WTC11 (cell line): ENCODE results near the gene CRNKL1. TPM values are rescaled to one million over a fixed set of nuclear protein-coding genes. Genes with fewer than 3 reads are reported as not detected.

ENCODE experiments used
- ATAC-seq: fragments of 200-7000 bp; cut with Tn5 transposase; 2 replicates; pipeline ENCODE4 v1.10.0; 2021; ENCODE audit warnings: mild to moderate bottlenecking, moderate library complexity
- CTCF ChIA-PET: fragments of 300-600 bp; sonication (Branson Sonifier 250); formaldehyde crosslinking; loops from one replicate; lab custom pipeline; 2021; ENCODE audit warnings: antibody characterized with exemption; lab: Charles Lee
- POLR2A ChIA-PET: fragments of 350-600 bp; sonication (Branson Sonifier 250); formaldehyde crosslinking; loops from one replicate; lab custom pipeline; 2021; ENCODE audit warnings: antibody characterized with exemption; lab: Charles Lee
- DNase-seq: peaks from one replicate; pipeline ENCODE4 v3.0.0; 2021; ENCODE audit warnings: low spot score
- H3K27ac Mint-ChIP-seq: 2 replicates; pipeline ENCODE4 v1.8.0; 2021; ENCODE audit warnings: mixed read lengths
- H3K27me3 Mint-ChIP-seq: 2 replicates; pipeline ENCODE4 v1.8.0; 2021; ENCODE audit warnings: low read depth, mild to moderate bottlenecking, moderate library complexity, mixed read lengths
- H3K36me3 Mint-ChIP-seq: 2 replicates; pipeline ENCODE4 v1.8.0; 2021; ENCODE audit warnings: mixed read lengths
- H3K4me1 Mint-ChIP-seq: 2 replicates; pipeline ENCODE4 v1.8.0; 2022; ENCODE audit warnings: mixed read lengths
- H3K4me3 Mint-ChIP-seq: 2 replicates; pipeline ENCODE4 v1.8.0; 2021; ENCODE audit warnings: mild to moderate bottlenecking, moderate library complexity, mixed read lengths
- H3K9me3 Mint-ChIP-seq: 2 replicates; pipeline ENCODE4 v1.8.0; 2021; ENCODE audit warnings: mixed read lengths
- CREM ChIP-seq: sonication (generic); formaldehyde crosslinking; IDR thresholded peaks from 2 replicates; pipeline ENCODE4 v1.8.1; 2022; ENCODE audit warnings: mild to moderate bottlenecking, missing genetic modification reagents, moderate library complexity
- GTF2I ChIP-seq: fragments of 250-450 bp; sonication (Bioruptor Pico); conservative IDR thresholded peaks from 2 replicates; pipeline ENCODE4 v1.4.0; 2021; ENCODE audit warnings: mild to moderate bottlenecking
- JUN ChIP-seq: sonication (generic); formaldehyde crosslinking; IDR thresholded peaks from 2 replicates; pipeline ENCODE4 v1.8.0; 2023; ENCODE audit warnings: mild to moderate bottlenecking, missing genetic modification reagents
- PRRX2 ChIP-seq: fragments of 250-450 bp; sonication (Bioruptor Pico); IDR thresholded peaks from 2 replicates; pipeline ENCODE4 v1.8.0; 2021; ENCODE audit warnings: mild to moderate bottlenecking
- SMAD3 ChIP-seq: sonication (generic); formaldehyde crosslinking; IDR thresholded peaks from 2 replicates; pipeline ENCODE4 v1.8.0; 2022; ENCODE audit warnings: missing genetic modification reagents, mild to moderate bottlenecking, borderline replicate concordance
- TEAD1 ChIP-seq: sonication (generic); formaldehyde crosslinking; IDR thresholded peaks from 2 replicates; pipeline ENCODE4 v1.8.0; 2022; ENCODE audit warnings: mild to moderate bottlenecking, missing genetic modification reagents
- ZNF263 ChIP-seq: sonication (generic); formaldehyde crosslinking; IDR thresholded peaks from 2 replicates; pipeline ENCODE4 v1.8.1; 2022; ENCODE audit warnings: low read depth, mild to moderate bottlenecking, moderate library complexity, missing genetic modification reagents
- ZNF317 ChIP-seq: sonication (generic); formaldehyde crosslinking; IDR thresholded peaks from 2 replicates; pipeline ENCODE4 v1.8.1; 2023; ENCODE audit warnings: low read depth, mild to moderate bottlenecking, moderate library complexity, missing genetic modification reagents, borderline replicate concordance
- total RNA-seq: library from RNA; stranded (reverse); gene quantifications from 3 replicates; pipeline ENCODE4 v1.2.3, GENCODE V29; 2021
- TF ChIP-seq, protein P1 (sequence below): fragments of 250-450 bp; sonication (Bioruptor Pico); IDR thresholded peaks from 2 replicates; pipeline ENCODE4 v1.8.0; 2021; ENCODE audit warnings: mild to moderate bottlenecking
- TF ChIP-seq, protein P2 (sequence below): sonication (generic); formaldehyde crosslinking; IDR thresholded peaks from 2 replicates; pipeline ENCODE4 v1.8.0; 2023; ENCODE audit warnings: missing genetic modification reagents
- TF ChIP-seq, protein P3 (sequence below): sonication (generic); formaldehyde crosslinking; IDR thresholded peaks from 2 replicates; pipeline ENCODE4 v1.8.1; 2022; ENCODE audit warnings: mild to moderate bottlenecking, moderate library complexity, missing genetic modification reagents
- TF ChIP-seq, protein P4 (sequence below): sonication (generic); formaldehyde crosslinking; conservative IDR thresholded peaks from 2 replicates; pipeline ENCODE4 v1.8.1; 2022; ENCODE audit warnings: mild to moderate bottlenecking, missing genetic modification reagents
- TF ChIP-seq, protein P5 (sequence below): sonication (generic); formaldehyde crosslinking; IDR thresholded peaks from 2 replicates; pipeline ENCODE4 v1.8.1; 2022; ENCODE audit warnings: mild to moderate bottlenecking, missing genetic modification reagents, moderate library complexity, borderline replicate concordance
- TF ChIP-seq, protein P6 (sequence below): sonication (generic); formaldehyde crosslinking; IDR thresholded peaks from 2 replicates; pipeline ENCODE4 v1.8.1; 2023; ENCODE audit warnings: mild to moderate bottlenecking, missing genetic modification reagents, moderate library complexity
- TF ChIP-seq, protein P7 (sequence below): sonication (generic); formaldehyde crosslinking; IDR thresholded peaks from 2 replicates; pipeline ENCODE4 v1.8.0; 2022; ENCODE audit warnings: mild to moderate bottlenecking, missing genetic modification reagents
- TF ChIP-seq, protein P8 (sequence below): fragments of 250-450 bp; sonication (Bioruptor Pico); IDR thresholded peaks from 2 replicates; pipeline ENCODE4 v1.9.0; 2021; ENCODE audit warnings: moderate library complexity, mild to moderate bottlenecking, inconsistent platforms, borderline replicate concordance
- TF ChIP-seq, protein P9 (sequence below): sonication (generic); formaldehyde crosslinking; IDR thresholded peaks from 2 replicates; pipeline ENCODE4 v1.8.1; 2023; ENCODE audit warnings: mild to moderate bottlenecking, missing genetic modification reagents, moderate library complexity

Gene CRNKL1
- total RNA-seq, 1 experiment from 2014 or later = 22.2 TPM

DNA sequence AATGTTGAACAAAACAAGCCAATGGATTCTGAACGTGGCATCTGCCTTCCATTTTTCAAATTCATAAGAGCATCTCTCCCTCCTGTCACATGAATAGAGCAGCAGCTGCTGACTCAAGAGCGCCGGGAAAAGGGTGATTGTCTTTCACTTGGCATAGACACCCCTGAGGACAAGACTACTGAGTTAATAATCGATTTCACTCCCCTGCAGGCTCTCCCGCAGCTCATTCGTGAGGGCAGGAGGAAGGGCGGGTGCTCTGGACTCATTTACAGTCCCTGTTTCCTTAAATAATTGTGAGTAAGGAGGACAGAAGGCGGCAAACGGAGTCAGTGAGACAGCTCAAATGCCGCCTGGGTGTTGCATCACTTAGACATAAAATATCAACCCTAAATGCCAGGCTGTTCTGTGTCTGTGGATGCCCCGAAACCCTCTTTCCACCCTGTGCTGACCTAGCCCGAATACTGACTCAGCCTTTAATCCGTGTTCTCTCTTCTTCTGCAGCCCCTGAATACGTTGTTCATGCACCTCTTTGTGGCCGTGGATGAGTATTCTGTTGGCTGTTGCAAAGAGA, 21.6 kb upstream of the CRNKL1 start:
- CTCF ChIA-PET = interaction anchor here (0.9 kb wide), 1 partner anchor 520 kb away, joined by 3 read pairs; no protein-coding TSS in a partner anchor
- Mint-ChIP-seq H3K27me3 (no peaks in the 10 kb centered on the region), H3K36me3 (no peaks in the 10 kb centered on the region), H3K4me3 (no peak overlapping the region), H3K4me1 (peaks cover 20% of the 10 kb centered on the region), H3K27ac (no peak overlapping the region), H3K9me3 (no peaks in the 10 kb centered on the region)
- POLR2A ChIA-PET = no interaction called here
- DNase-seq = no peak
- TF ChIP-seq ZNF263 (CRISPR knock-in tag) = no peak
- TF ChIP-seq, protein P1, sequence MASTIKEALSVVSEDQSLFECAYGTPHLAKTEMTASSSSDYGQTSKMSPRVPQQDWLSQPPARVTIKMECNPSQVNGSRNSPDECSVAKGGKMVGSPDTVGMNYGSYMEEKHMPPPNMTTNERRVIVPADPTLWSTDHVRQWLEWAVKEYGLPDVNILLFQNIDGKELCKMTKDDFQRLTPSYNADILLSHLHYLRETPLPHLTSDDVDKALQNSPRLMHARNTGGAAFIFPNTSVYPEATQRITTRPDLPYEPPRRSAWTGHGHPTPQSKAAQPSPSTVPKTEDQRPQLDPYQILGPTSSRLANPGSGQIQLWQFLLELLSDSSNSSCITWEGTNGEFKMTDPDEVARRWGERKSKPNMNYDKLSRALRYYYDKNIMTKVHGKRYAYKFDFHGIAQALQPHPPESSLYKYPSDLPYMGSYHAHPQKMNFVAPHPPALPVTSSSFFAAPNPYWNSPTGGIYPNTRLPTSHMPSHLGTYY (CRISPR knock-in tag) = no peak
- ATAC-seq = no peak

DNA sequence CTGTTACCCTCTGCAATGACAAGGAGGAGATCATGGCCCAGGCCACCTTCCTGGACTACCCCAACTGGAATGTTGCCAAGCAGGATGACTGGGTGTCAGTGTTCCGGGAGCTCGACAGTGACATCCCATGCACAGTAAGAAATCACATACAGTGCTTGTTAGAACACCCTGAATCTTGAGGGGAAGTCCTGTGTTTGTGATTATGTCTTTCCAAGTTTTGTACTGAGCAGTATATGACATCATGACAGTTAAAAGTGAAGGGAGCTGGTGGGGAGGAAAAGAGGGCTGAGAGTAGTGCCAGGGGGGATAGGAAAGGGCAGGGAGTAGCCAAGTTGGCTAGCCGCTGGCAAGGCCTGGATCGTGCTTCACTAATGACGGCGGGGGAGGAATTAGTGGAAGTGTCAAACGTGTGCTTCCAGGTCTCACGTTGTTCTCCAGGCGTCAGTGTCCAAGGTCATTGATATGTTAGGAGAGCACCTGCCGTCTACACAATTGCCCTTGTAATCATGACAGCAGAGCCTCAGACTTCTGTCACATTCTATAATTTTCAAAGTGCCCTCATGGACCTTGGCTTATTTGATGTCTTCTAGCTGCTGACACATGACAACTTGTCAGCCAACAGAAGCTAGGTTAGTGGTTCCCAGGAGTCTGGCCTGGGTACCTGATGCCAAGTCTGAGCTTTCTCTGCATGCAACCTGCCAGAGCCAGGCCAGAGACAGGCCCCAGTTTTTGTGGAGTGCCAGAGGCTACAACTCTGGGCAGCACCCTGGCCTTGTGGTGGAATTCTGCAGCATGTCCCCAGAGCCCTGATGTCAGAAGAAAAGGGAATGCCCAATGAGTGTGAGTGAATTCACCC, 18.8 kb upstream of the CRNKL1 start:
- Mint-ChIP-seq H3K4me1 (no peaks in the 10 kb centered on the region), H3K4me3 (no peak overlapping the region), H3K27ac (no peak overlapping the region), H3K9me3 (no peaks in the 10 kb centered on the region), H3K36me3 (no peaks in the 10 kb centered on the region)
- DNase-seq = no peak
- CTCF ChIA-PET = no interaction called here
- TF ChIP-seq, protein P2, sequence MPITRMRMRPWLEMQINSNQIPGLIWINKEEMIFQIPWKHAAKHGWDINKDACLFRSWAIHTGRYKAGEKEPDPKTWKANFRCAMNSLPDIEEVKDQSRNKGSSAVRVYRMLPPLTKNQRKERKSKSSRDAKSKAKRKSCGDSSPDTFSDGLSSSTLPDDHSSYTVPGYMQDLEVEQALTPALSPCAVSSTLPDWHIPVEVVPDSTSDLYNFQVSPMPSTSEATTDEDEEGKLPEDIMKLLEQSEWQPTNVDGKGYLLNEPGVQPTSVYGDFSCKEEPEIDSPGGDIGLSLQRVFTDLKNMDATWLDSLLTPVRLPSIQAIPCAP (CRISPR knock-in tag) = no peak
- TF ChIP-seq, protein P3, sequence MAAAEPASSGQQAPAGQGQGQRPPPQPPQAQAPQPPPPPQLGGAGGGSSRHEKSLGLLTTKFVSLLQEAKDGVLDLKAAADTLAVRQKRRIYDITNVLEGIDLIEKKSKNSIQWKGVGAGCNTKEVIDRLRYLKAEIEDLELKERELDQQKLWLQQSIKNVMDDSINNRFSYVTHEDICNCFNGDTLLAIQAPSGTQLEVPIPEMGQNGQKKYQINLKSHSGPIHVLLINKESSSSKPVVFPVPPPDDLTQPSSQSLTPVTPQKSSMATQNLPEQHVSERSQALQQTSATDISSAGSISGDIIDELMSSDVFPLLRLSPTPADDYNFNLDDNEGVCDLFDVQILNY (CRISPR knock-in tag) = no peak
- TF ChIP-seq, protein P4, sequence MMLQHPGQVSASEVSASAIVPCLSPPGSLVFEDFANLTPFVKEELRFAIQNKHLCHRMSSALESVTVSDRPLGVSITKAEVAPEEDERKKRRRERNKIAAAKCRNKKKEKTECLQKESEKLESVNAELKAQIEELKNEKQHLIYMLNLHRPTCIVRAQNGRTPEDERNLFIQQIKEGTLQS (CRISPR knock-in tag) = no peak
- TF ChIP-seq PRRX2 = no peak
- TF ChIP-seq, protein P5, sequence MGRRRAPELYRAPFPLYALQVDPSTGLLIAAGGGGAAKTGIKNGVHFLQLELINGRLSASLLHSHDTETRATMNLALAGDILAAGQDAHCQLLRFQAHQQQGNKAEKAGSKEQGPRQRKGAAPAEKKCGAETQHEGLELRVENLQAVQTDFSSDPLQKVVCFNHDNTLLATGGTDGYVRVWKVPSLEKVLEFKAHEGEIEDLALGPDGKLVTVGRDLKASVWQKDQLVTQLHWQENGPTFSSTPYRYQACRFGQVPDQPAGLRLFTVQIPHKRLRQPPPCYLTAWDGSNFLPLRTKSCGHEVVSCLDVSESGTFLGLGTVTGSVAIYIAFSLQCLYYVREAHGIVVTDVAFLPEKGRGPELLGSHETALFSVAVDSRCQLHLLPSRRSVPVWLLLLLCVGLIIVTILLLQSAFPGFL (CRISPR knock-in tag) = no peak
- TF ChIP-seq TEAD1 (CRISPR knock-in tag) = no peak
- TF ChIP-seq, protein P6, sequence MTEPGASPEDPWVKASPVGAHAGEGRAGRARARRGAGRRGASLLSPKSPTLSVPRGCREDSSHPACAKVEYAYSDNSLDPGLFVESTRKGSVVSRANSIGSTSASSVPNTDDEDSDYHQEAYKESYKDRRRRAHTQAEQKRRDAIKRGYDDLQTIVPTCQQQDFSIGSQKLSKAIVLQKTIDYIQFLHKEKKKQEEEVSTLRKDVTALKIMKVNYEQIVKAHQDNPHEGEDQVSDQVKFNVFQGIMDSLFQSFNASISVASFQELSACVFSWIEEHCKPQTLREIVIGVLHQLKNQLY (CRISPR knock-in tag) = no peak
- TF ChIP-seq ZNF317 (CRISPR knock-in tag) = no peak
- TF ChIP-seq SMAD3 (CRISPR knock-in tag) = no peak
- TF ChIP-seq JUN (CRISPR knock-in tag) = no peak
- TF ChIP-seq CREM = no peak
- TF ChIP-seq GTF2I (CRISPR knock-in tag) = no peak
- TF ChIP-seq, all 79 proteins: peak for 0
- POLR2A ChIA-PET = interaction anchor here (0.6 kb wide), 1 partner anchor 701 kb away, joined by 3 read pairs; no protein-coding TSS in a partner anchor
- H3K27me3 Mint-ChIP-seq = no peaks in the 10 kb centered on the region
- no peak for ATAC-seq

DNA sequence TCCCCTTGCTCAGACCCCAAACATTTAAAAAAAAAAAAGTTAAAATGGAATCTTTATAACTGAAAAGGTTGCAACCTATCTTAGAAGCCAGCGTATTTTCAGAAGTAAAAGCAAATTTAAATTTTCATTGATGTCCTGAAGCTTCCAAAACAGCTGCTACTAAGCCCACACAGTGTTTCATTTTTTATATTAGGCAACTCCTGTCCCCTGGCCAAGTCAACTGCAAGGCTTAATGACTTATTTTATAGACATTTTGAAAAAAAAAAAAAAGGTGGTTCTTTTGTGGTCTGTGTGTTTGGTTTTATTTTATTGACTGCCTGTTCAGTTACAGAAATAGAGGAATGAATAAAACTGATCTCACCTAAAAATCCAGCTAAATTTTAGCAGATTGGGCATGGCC, 13.1 kb upstream of the CRNKL1 start:
- Mint-ChIP-seq H3K27ac (no peak overlapping the region), H3K27me3 (peaks cover 2% of the 10 kb centered on the region; the same call in 1 of the 2 replicates), H3K9me3 (no peaks in the 10 kb centered on the region), H3K4me3 (no peak overlapping the region), H3K36me3 (no peaks in the 10 kb centered on the region), H3K4me1 (peaks cover 6% of the 10 kb centered on the region)
- CTCF ChIA-PET = no interaction called here
- ATAC-seq (no peak), DNase-seq (no peak)
- POLR2A ChIA-PET = no interaction called here
- TF ChIP-seq, protein P7, sequence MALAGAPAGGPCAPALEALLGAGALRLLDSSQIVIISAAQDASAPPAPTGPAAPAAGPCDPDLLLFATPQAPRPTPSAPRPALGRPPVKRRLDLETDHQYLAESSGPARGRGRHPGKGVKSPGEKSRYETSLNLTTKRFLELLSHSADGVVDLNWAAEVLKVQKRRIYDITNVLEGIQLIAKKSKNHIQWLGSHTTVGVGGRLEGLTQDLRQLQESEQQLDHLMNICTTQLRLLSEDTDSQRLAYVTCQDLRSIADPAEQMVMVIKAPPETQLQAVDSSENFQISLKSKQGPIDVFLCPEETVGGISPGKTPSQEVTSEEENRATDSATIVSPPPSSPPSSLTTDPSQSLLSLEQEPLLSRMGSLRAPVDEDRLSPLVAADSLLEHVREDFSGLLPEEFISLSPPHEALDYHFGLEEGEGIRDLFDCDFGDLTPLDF (CRISPR knock-in tag) = no peak
- TF ChIP-seq, protein P8, sequence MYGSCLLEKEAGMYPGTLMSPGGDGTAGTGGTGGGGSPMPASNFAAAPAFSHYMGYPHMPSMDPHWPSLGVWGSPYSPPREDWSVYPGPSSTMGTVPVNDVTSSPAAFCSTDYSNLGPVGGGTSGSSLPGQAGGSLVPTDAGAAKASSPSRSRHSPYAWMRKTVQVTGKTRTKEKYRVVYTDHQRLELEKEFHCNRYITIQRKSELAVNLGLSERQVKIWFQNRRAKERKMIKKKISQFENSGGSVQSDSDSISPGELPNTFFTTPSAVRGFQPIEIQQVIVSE (CRISPR knock-in tag) = no peak
- TF ChIP-seq, protein P1 (CRISPR knock-in tag) = no peak
- TF ChIP-seq ZNF317 (CRISPR knock-in tag) = no peak
- TF ChIP-seq GTF2I (CRISPR knock-in tag) = no peak
- TF ChIP-seq, protein P9, sequence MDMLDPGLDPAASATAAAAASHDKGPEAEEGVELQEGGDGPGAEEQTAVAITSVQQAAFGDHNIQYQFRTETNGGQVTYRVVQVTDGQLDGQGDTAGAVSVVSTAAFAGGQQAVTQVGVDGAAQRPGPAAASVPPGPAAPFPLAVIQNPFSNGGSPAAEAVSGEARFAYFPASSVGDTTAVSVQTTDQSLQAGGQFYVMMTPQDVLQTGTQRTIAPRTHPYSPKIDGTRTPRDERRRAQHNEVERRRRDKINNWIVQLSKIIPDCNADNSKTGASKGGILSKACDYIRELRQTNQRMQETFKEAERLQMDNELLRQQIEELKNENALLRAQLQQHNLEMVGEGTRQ = no peak
